Activated B cell treated with CpG ODN at 0.5 μM for 24 hours (primary cell): Measurements from ENCODE around the gene PTGFRN. TPM values are rescaled to one million over a fixed set of nuclear protein-coding genes. Genes with fewer than 3 reads are reported as not detected.

Experiments
- ATAC-seq: fragments of 200-7000 bp; cut with Tn5 transposase; one replicate; pipeline ENCODE4 v1.10.0; 2021; ENCODE audit warnings: low read depth, mild to moderate bottlenecking, moderate library complexity
- CTCF ChIA-PET: fragments of 350-600 bp; sonication (Branson Sonifier 250); formaldehyde crosslinking; loops from one replicate; lab custom pipeline; 2021; ENCODE audit warnings: antibody characterized with exemption; lab: Charles Lee
- POLR2A ChIA-PET: fragments of 350-600 bp; sonication (Branson Sonifier 250); formaldehyde crosslinking; loops from one replicate; lab custom pipeline; 2021; ENCODE audit warnings: antibody characterized with exemption; lab: Charles Lee
- DNase-seq: peaks from one replicate; pipeline ENCODE4 v3.0.0; 2022
- H3K27ac Mint-ChIP-seq: one replicate; pipeline ENCODE4 v1.8.0; 2020; ENCODE audit warnings: mixed read lengths
- H3K27me3 Mint-ChIP-seq: one replicate; pipeline ENCODE4 v1.8.0; 2021; ENCODE audit warnings: mixed read lengths
- H3K36me3 Mint-ChIP-seq: one replicate; pipeline ENCODE4 v1.8.0; 2021; ENCODE audit warnings: low read depth, mixed read lengths
- H3K4me1 Mint-ChIP-seq: one replicate; pipeline ENCODE4 v1.8.0; 2021; ENCODE audit warnings: mixed read lengths
- H3K4me3 Mint-ChIP-seq: one replicate; pipeline ENCODE4 v1.8.0; 2020; ENCODE audit warnings: mild to moderate bottlenecking, mixed read lengths
- H3K9me3 Mint-ChIP-seq: one replicate; pipeline ENCODE4 v1.8.0; 2020; ENCODE audit warnings: mixed read lengths
- CTCF ChIP-seq: fragments of 200-600 bp; IDR thresholded peaks from one replicate; pipeline ENCODE4 v1.8.0; 2022; ENCODE audit warnings: antibody characterized with exemption, mild to moderate bottlenecking
- intact Hi-C: fragments of 100-400 bp; cut with micrococcal nuclease; formaldehyde crosslinking; loops from one replicate; pipeline ENCODE4 v1.15.1; 2024
- total RNA-seq: library from RNA; stranded (reverse); gene quantifications from 2 replicates; pipeline ENCODE4 v1.2.3, GENCODE V29; 2022

Gene PTGFRN
- total RNA-seq, 1 donor from 2014 or later: not detected

DNA sequence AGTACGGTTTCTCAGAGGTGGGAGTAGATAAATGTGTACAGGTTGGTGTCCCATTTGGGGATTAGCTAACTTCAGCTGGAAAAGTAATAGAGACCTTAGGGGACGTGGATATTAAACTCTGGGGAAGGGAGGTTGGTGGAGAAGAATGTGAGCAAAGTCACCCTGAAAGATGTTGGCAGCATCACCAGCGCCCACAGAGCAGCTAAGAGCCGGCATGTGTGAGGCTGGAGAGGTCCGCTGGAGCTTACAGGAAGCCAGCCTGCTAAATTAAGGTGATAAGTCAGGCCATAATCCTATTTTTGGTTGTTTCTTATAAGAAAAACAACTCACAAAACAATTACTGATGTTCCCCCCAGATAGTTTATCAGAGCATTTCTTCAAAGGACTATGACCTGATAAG, 12.2 kb downstream of the PTGFRN start:
- no peak for TF ChIP-seq CTCF
- ATAC-seq: no peak
- CTCF ChIA-PET: no interaction called here
- no peaks in the 10 kb centered on the region for H3K9me3 Mint-ChIP-seq
- intact Hi-C loops: no loop called here
- no peak for DNase-seq
- no peak overlapping the region for H3K27ac Mint-ChIP-seq
- no peaks in the 10 kb centered on the region for H3K4me1 Mint-ChIP-seq
- H3K27me3 Mint-ChIP-seq: peaks cover 6% of the 10 kb centered on the region
- POLR2A ChIA-PET: no interaction called here
- no peak overlapping the region for H3K4me3 Mint-ChIP-seq
- H3K36me3 Mint-ChIP-seq: no peaks in the 10 kb centered on the region

DNA sequence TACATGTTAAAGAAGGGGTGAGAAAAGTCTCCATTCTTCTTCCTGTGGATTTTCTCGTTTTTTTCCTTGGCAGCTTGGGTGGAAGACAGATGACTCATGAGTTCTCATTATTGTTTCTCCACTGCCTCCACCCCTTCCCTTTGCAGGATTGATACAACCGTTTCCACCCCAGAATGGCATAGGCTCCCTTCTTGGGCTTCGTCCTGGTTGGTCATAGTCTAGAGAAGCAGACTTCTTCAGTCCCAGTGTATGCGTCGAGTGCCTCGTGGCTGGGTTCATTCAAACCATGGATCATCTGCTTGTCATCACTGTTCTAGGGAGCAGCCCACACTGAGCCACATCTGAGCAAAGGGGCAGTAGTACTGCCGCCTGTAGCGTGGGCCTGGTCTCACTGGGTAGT, 13.7 kb downstream of the PTGFRN start:
- ChIA-PET POLR2A (no interaction called here), CTCF (no interaction called here)
- Mint-ChIP-seq H3K27ac (no peak overlapping the region), H3K4me1 (no peaks in the 10 kb centered on the region), H3K4me3 (no peak overlapping the region), H3K27me3 (peaks cover 6% of the 10 kb centered on the region), H3K36me3 (no peaks in the 10 kb centered on the region), H3K9me3 (no peaks in the 10 kb centered on the region)
- intact Hi-C loops: no loop called here
- no peak for DNase-seq
- no peak for TF ChIP-seq CTCF
- ATAC-seq: no peak

- no peaks in the 10 kb centered on the region for H3K9me3 Mint-ChIP-seq
- peaks cover 3% of the 10 kb centered on the region for H3K27me3 Mint-ChIP-seq
- DNase-seq (no peak), ATAC-seq (no peak)
- TF ChIP-seq CTCF: no peak
- ChIA-PET POLR2A (no interaction called here), CTCF (no interaction called here)
- no peak overlapping the region for H3K4me3 Mint-ChIP-seq
- intact Hi-C loops: no loop called here
- no peaks in the 10 kb centered on the region for H3K36me3 Mint-ChIP-seq
- H3K27ac Mint-ChIP-seq: no peak overlapping the region
- no peaks in the 10 kb centered on the region for H3K4me1 Mint-ChIP-seq
Measured at GRCh38 chr1:116927049-116927798, 17.5 kb downstream of the PTGFRN start.

GRCh38 chr1:116929961-116930592, 20.4 kb downstream of the PTGFRN start:
- ATAC-seq: no peak
- Mint-ChIP-seq H3K9me3 (no peaks in the 10 kb centered on the region), H3K4me3 (no peak overlapping the region), H3K27ac (no peak overlapping the region), H3K36me3 (no peaks in the 10 kb centered on the region), H3K27me3 (peaks cover 5% of the 10 kb centered on the region), H3K4me1 (no peaks in the 10 kb centered on the region)
- ChIA-PET POLR2A (no interaction called here), CTCF (no interaction called here)
- TF ChIP-seq CTCF: no peak
- no peak for DNase-seq
- intact Hi-C loops: loop anchor here (5.0 to 10.0 kb wide), 2 partner anchors 193 to 355 kb away; partner anchors contain the start of gene CD58
